Liver (tissue), 9 donors: Measurements from ENCODE around the gene C8B. TPM values are rescaled to one million over a fixed set of nuclear protein-coding genes. Genes with fewer than 3 reads are reported as not detected.

Experiments
- DNase-seq: peaks from one replicate; pipeline ENCODE4 v3.0.0-alpha.2; 2017; ENCODE audit warnings: low spot score
- H3K27ac ChIP-seq, 2 donors: one replicate each; pipeline ENCODE4 v1.7.0; 2013; ENCODE audit warnings: inconsistent platforms in 2 of 2, low read length in 2 of 2, control low read depth in 1 of 2, low read depth in 1 of 2, mild to moderate bottlenecking in 1 of 2
- H3K27me3 ChIP-seq, 4 donors: one replicate each; pipeline versions ENCODE4 v1.6.1 to v1.7.0; 2013; ENCODE audit warnings: low read length in 3 of 4, inconsistent platforms in 1 of 4, mild to moderate bottlenecking in 1 of 4, moderate library complexity in 1 of 4; ENCODE audit not compliant: control insufficient read depth in 4 of 4, insufficient read depth in 4 of 4
- H3K36me3 ChIP-seq, 4 donors: one replicate each; pipeline versions ENCODE4 v1.6.1 to v1.7.0; 2013; ENCODE audit warnings: low read length in 3 of 4, mild to moderate bottlenecking in 3 of 4, low read depth in 1 of 4, moderate library complexity in 1 of 4; ENCODE audit not compliant: control insufficient read depth in 4 of 4, insufficient read depth in 3 of 4
- H3K4me1 ChIP-seq, 4 donors: one replicate each; pipeline versions ENCODE4 v1.6.1 to v1.7.0; 2013; ENCODE audit warnings: low read length in 3 of 4, mild to moderate bottlenecking in 3 of 4, moderate library complexity in 1 of 4; ENCODE audit not compliant: control insufficient read depth in 4 of 4, insufficient read depth in 4 of 4
- H3K4me3 ChIP-seq, 3 donors: one replicate each; pipeline versions ENCODE4 v1.6.1 to v1.7.0; 2013; ENCODE audit warnings: low read length in 3 of 3, control low read depth in 1 of 3, low read depth in 1 of 3, mild to moderate bottlenecking in 1 of 3
- H3K9ac ChIP-seq, 2 donors: one replicate each; pipeline ENCODE4 v1.7.0; 2013; ENCODE audit warnings: low read length in 2 of 2, mild to moderate bottlenecking in 2 of 2, moderate library complexity in 2 of 2, control low read depth in 1 of 2, low read depth in 1 of 2
- H3K9me3 ChIP-seq, 4 donors: one replicate each; pipeline versions ENCODE4 v1.6.1 to v1.7.0; 2013; ENCODE audit warnings: low read length in 3 of 4; ENCODE audit not compliant: control insufficient read depth in 4 of 4
- ATF3 ChIP-seq: IDR thresholded peaks from 2 replicates; pipeline ENCODE4 v1.6.1; 2016; ENCODE audit warnings: antibody characterized with exemption
- EGR1 ChIP-seq, 2 donors: IDR thresholded peaks; 2 replicates each; pipeline ENCODE4 v1.6.1; 2016 to 2018; ENCODE audit warnings: antibody characterized with exemption in 2 of 2, low read depth in 2 of 2
- FOXA1 ChIP-seq: IDR thresholded peaks from 2 replicates; pipeline ENCODE4 v1.6.1; 2016; ENCODE audit warnings: antibody characterized with exemption
- FOXA2 ChIP-seq: IDR thresholded peaks from 2 replicates; pipeline ENCODE4 v1.6.1; 2016; ENCODE audit warnings: antibody characterized with exemption
- GABPA ChIP-seq, 2 donors: IDR thresholded peaks in 1 of 2; conservative IDR thresholded peaks in 1 of 2; 2 replicates each; pipeline ENCODE4 v1.6.1; 2016; ENCODE audit warnings: antibody characterized with exemption in 2 of 2, mild to moderate bottlenecking in 1 of 2, moderate library complexity in 1 of 2
- HNF4A ChIP-seq, 2 donors: conservative IDR thresholded peaks; 2 replicates each; pipeline ENCODE4 v1.6.1; 2016; ENCODE audit warnings: antibody characterized with exemption in 2 of 2, mild to moderate bottlenecking in 2 of 2
- HNF4G ChIP-seq: IDR thresholded peaks from 2 replicates; pipeline ENCODE4 v1.6.1; 2016; ENCODE audit warnings: antibody characterized with exemption
- JUND ChIP-seq, 2 donors: IDR thresholded peaks; 2 replicates each; pipeline ENCODE4 v1.6.1; 2016; ENCODE audit warnings: antibody characterized with exemption in 2 of 2
- NR2F2 ChIP-seq: IDR thresholded peaks from 2 replicates; pipeline ENCODE4 v1.6.1; 2016; ENCODE audit warnings: antibody characterized with exemption
- RAD21 ChIP-seq, 2 donors: IDR thresholded peaks; 2 replicates each; pipeline ENCODE4 v1.6.1; 2016; ENCODE audit warnings: antibody characterized with exemption in 2 of 2, mild to moderate bottlenecking in 2 of 2
- RXRA ChIP-seq, 2 donors: IDR thresholded peaks; 2 replicates each; pipeline ENCODE4 v1.6.1; 2017 to 2018; ENCODE audit warnings: antibody characterized with exemption in 2 of 2, mild to moderate bottlenecking in 1 of 2
- SP1 ChIP-seq: IDR thresholded peaks from 2 replicates; pipeline ENCODE4 v1.6.1; 2018; ENCODE audit warnings: antibody characterized with exemption, mild to moderate bottlenecking
- TAF1 ChIP-seq: conservative IDR thresholded peaks from 2 replicates; pipeline ENCODE4 v1.6.1; 2016; ENCODE audit warnings: antibody characterized with exemption, mild to moderate bottlenecking
- YY1 ChIP-seq: IDR thresholded peaks from 2 replicates; pipeline ENCODE4 v1.6.1; 2016; ENCODE audit warnings: antibody characterized with exemption, mild to moderate bottlenecking
- WGBS: extraction: QIAGEN DNeasy Blood & Tissue Kit; methylation state at CpG from one replicate; pipeline ENCODE4 v1.1.7; 2013; 5-methylcytosine and 5-hydroxymethylcytosine counted together
- polyA plus RNA-seq, 2 donors: library from polyadenylated mRNA; stranded (reverse) in 1 of 2; unstranded in 1 of 2; fragments of 200-250 nt in 1 of 2; fragments of >200 nt in 1 of 2; fragmentation: Nextera tagmentation in 1 of 2; extraction: Ambion mirVana in 1 of 2; gene quantifications; one replicate each; pipeline versions ENCODE4 v1.2.1 to v1.2.3, GENCODE V29; 2013 to 2015
- total RNA-seq, 2 donors: library from RNA; depleted of rRNA; stranded (reverse); fragments of >200 nt; gene quantifications; one replicate each; pipeline ENCODE4 v1.2.3, GENCODE V29; 2014
- TF ChIP-seq, protein P1 (sequence below): fragments of 150-350 bp; IDR thresholded peaks from 2 replicates; pipeline ENCODE4 v1.5.1; 2017; ENCODE audit warnings: improper control_type of control experiment, low read depth, low read length; ENCODE audit not compliant: missing input control
- TF ChIP-seq, protein P2 (sequence below): IDR thresholded peaks from 2 replicates; pipeline ENCODE4 v1.6.1; 2016; ENCODE audit warnings: antibody characterized with exemption, mild to moderate bottlenecking
- TF ChIP-seq, protein P3 (sequence below): IDR thresholded peaks from 2 replicates; pipeline ENCODE4 v1.6.1; 2016; ENCODE audit warnings: antibody characterized with exemption
- TF ChIP-seq, protein P4 (sequence below): IDR thresholded peaks from 2 replicates; pipeline ENCODE4 v1.6.1; 2016; ENCODE audit warnings: antibody characterized with exemption
- donor health status: healthy.
- donor health status: healthy.
- donor health status: healthy.
- donor health status: healthy.
- donor health status: healthy.

Gene C8B
- total RNA-seq (100 to 1,000 TPM; 151 to 703 TPM), polyA plus RNA-seq (100 to 1,000 TPM; 299 to 413 TPM)

GRCh38 chr1:56965916-56966697, at the start of gene C8B:
C8B (minus strand) TSS chr1:56966015; CDS start chr1:56965948, 67 bp downstream.
- Histone ChIP-seq H3K27me3 (no peaks in the 10 kb centered on the region), H3K9ac (peak within 1 kb of the TSS; percentile 82 to 99)
- 45% methylated on average over 3 of the region's 3 CpGs for WGBS

More at GRCh38 chr1:56965916-56966697, at the start of gene C8B:
- TF ChIP-seq GABPA (IDR thresholded peaks at IDR 0.05 in 1 of 2, conservative IDR thresholded peaks at IDR 0.05 in 1 of 2) (no peak), EGR1 (IDR thresholded peaks at IDR 0.05; ENCODE audit: low read depth in 2 of 2) (peak in 1 of 2 donors; percentile 19), YY1 (peak; percentile 89), FOXA1 (peak; percentile 90), JUND (IDR thresholded peaks at IDR 0.05) (peak; percentile 13 to 29), RXRA (IDR thresholded peaks at IDR 0.05) (peak; percentile 68 to 84), ATF3 (peak; percentile 51), SP1 (peak; percentile 90), FOXA2 (peak; percentile 92), NR2F2 (no peak), RAD21 (IDR thresholded peaks at IDR 0.05) (peak; percentile 55 to 59), HNF4G (peak; percentile 73), HNF4A (conservative IDR thresholded peaks at IDR 0.05) (peak; percentile 89 to 93), TAF1 (peak; percentile 100)
- TF ChIP-seq, protein P1, sequence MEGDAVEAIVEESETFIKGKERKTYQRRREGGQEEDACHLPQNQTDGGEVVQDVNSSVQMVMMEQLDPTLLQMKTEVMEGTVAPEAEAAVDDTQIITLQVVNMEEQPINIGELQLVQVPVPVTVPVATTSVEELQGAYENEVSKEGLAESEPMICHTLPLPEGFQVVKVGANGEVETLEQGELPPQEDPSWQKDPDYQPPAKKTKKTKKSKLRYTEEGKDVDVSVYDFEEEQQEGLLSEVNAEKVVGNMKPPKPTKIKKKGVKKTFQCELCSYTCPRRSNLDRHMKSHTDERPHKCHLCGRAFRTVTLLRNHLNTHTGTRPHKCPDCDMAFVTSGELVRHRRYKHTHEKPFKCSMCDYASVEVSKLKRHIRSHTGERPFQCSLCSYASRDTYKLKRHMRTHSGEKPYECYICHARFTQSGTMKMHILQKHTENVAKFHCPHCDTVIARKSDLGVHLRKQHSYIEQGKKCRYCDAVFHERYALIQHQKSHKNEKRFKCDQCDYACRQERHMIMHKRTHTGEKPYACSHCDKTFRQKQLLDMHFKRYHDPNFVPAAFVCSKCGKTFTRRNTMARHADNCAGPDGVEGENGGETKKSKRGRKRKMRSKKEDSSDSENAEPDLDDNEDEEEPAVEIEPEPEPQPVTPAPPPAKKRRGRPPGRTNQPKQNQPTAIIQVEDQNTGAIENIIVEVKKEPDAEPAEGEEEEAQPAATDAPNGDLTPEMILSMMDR: no peak
- TF ChIP-seq, protein P2, sequence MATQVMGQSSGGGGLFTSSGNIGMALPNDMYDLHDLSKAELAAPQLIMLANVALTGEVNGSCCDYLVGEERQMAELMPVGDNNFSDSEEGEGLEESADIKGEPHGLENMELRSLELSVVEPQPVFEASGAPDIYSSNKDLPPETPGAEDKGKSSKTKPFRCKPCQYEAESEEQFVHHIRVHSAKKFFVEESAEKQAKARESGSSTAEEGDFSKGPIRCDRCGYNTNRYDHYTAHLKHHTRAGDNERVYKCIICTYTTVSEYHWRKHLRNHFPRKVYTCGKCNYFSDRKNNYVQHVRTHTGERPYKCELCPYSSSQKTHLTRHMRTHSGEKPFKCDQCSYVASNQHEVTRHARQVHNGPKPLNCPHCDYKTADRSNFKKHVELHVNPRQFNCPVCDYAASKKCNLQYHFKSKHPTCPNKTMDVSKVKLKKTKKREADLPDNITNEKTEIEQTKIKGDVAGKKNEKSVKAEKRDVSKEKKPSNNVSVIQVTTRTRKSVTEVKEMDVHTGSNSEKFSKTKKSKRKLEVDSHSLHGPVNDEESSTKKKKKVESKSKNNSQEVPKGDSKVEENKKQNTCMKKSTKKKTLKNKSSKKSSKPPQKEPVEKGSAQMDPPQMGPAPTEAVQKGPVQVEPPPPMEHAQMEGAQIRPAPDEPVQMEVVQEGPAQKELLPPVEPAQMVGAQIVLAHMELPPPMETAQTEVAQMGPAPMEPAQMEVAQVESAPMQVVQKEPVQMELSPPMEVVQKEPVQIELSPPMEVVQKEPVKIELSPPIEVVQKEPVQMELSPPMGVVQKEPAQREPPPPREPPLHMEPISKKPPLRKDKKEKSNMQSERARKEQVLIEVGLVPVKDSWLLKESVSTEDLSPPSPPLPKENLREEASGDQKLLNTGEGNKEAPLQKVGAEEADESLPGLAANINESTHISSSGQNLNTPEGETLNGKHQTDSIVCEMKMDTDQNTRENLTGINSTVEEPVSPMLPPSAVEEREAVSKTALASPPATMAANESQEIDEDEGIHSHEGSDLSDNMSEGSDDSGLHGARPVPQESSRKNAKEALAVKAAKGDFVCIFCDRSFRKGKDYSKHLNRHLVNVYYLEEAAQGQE: peak; percentile 94
- TF ChIP-seq, protein P3, sequence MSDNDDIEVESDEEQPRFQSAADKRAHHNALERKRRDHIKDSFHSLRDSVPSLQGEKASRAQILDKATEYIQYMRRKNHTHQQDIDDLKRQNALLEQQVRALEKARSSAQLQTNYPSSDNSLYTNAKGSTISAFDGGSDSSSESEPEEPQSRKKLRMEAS: peak; percentile 83
- TF ChIP-seq, protein P4, sequence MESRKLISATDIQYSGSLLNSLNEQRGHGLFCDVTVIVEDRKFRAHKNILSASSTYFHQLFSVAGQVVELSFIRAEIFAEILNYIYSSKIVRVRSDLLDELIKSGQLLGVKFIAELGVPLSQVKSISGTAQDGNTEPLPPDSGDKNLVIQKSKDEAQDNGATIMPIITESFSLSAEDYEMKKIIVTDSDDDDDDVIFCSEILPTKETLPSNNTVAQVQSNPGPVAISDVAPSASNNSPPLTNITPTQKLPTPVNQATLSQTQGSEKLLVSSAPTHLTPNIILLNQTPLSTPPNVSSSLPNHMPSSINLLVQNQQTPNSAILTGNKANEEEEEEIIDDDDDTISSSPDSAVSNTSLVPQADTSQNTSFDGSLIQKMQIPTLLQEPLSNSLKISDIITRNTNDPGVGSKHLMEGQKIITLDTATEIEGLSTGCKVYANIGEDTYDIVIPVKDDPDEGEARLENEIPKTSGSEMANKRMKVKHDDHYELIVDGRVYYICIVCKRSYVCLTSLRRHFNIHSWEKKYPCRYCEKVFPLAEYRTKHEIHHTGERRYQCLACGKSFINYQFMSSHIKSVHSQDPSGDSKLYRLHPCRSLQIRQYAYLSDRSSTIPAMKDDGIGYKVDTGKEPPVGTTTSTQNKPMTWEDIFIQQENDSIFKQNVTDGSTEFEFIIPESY: peak; percentile 84
- Histone ChIP-seq H3K4me1 (peaks cover 2 to 52% (median 10%) of the 10 kb centered on the region in 4 donors), H3K9me3 (no peaks in the 10 kb centered on the region), H3K36me3 (peaks cover 0 to 1% (median 0%) of the 10 kb centered on the region in 4 donors), H3K27ac (peak within 1 kb of the TSS; percentile 91 to 93), H3K4me3 (peak within 1 kb of the TSS; percentile 59 to 93 (median 90))
- peak; percentile 48 for DNase-seq
